CD14-positive monocyte (primary cell): ENCODE data around the gene MSH2. TPM values are rescaled to one million over a fixed set of nuclear protein-coding genes. Genes with fewer than 3 reads are reported as not detected.

ENCODE experiments used
- DNase-seq, 3 donors: peaks; one replicate each; pipeline ENCODE4 v3.0.0-alpha.2; 2011 to 2022
- H2AFZ ChIP-seq: 2 replicates; pipeline ENCODE4 v1.6.0; 2012; ENCODE audit warnings: mild to moderate bottlenecking, low read depth, low read length, inconsistent platforms; ENCODE audit not compliant: insufficient read depth, poor library complexity, severe bottlenecking
- H3K27ac ChIP-seq, 2 donors: 1 replicate in 1 of 2; 2 replicates in 1 of 2; pipeline ENCODE4 v1.5.1; 2012 to 2013; ENCODE audit warnings: low read length in 2 of 2, control low read depth in 1 of 2, inconsistent platforms in 1 of 2, low read depth in 1 of 2, mild to moderate bottlenecking in 1 of 2
- H3K27me3 ChIP-seq, 2 donors: one replicate each; pipeline versions ENCODE4 v1.6.0 to v1.6.1; 2011 to 2013; ENCODE audit warnings: low read length in 2 of 2; ENCODE audit not compliant: control insufficient read depth in 2 of 2, insufficient read depth in 2 of 2
- H3K36me3 ChIP-seq, 2 donors: replicated peaks in 1 of 2; 1 replicate in 1 of 2; 2 replicates in 1 of 2; pipeline versions ENCODE4 v1.5.1 to v1.6.1; 2012 to 2013; ENCODE audit warnings: low read length in 2 of 2, control low read depth in 1 of 2, inconsistent platforms in 1 of 2, mild to moderate bottlenecking in 1 of 2; ENCODE audit not compliant: insufficient read depth in 2 of 2, control insufficient read depth in 1 of 2
- H3K4me1 ChIP-seq, 2 donors: 1 replicate in 1 of 2; 2 replicates in 1 of 2; pipeline versions ENCODE4 v1.5.1 to v1.6.1; 2012 to 2013; ENCODE audit warnings: low read length in 2 of 2, control low read depth in 1 of 2, inconsistent platforms in 1 of 2, mild to moderate bottlenecking in 1 of 2, moderate library complexity in 1 of 2; ENCODE audit not compliant: insufficient read depth in 2 of 2, control insufficient read depth in 1 of 2
- H3K4me2 ChIP-seq: replicated peaks from 2 replicates; pipeline ENCODE3; 2012; ENCODE audit warnings: low read length, moderate library complexity, mild to moderate bottlenecking; ENCODE audit not compliant: poor library complexity, severe bottlenecking; ENCODE audit errors: extremely low read depth
- H3K4me3 ChIP-seq, 3 experiments: fragments of 200-600 bp in 1 of 3; sonication (generic) in 1 of 3; replicated peaks in 1 of 3; 1 replicate in 2 of 3; 2 replicates in 1 of 3; pipeline ENCODE4 v1.5.1; 2011 to 2013; ENCODE audit warnings: low read length in 3 of 3, mild to moderate bottlenecking in 3 of 3, control low read depth in 2 of 3, low read depth in 2 of 3, inconsistent platforms in 1 of 3, moderate library complexity in 1 of 3
- H3K79me2 ChIP-seq: 2 replicates; pipeline ENCODE4 v1.6.0; 2012; ENCODE audit warnings: mild to moderate bottlenecking, control low read depth, inconsistent platforms, low read length, moderate library complexity; ENCODE audit not compliant: insufficient read depth
- H3K9ac ChIP-seq: 2 replicates; pipeline ENCODE4 v1.6.0; 2017; ENCODE audit warnings: low read length, mild to moderate bottlenecking; ENCODE audit not compliant: insufficient read depth, poor library complexity, severe bottlenecking
- H3K9me3 ChIP-seq, 2 donors: replicated peaks in 1 of 2; 1 replicate in 1 of 2; 2 replicates in 1 of 2; pipeline versions ENCODE4 v1.5.1 to v1.6.1; 2012 to 2013; ENCODE audit warnings: low read length in 2 of 2, control low read depth in 1 of 2; ENCODE audit not compliant: control insufficient read depth in 1 of 2, insufficient read depth in 1 of 2
- H4K20me1 ChIP-seq: 2 replicates; pipeline ENCODE4 v1.6.0; 2012; ENCODE audit warnings: mild to moderate bottlenecking, low read length, control low read depth, moderate library complexity; ENCODE audit not compliant: insufficient read depth
- H3K27ac Mint-ChIP-seq, 7 donors: one replicate each; pipeline ENCODE4 v1.8.0; 2020; ENCODE audit warnings: mild to moderate bottlenecking in 7 of 7, mixed read lengths in 7 of 7, moderate library complexity in 6 of 7, inconsistent platforms in 2 of 7
- H3K27me3 Mint-ChIP-seq, 3 donors: one replicate each; pipeline ENCODE4 v1.8.0; 2021 to 2022; ENCODE audit warnings: low read depth in 3 of 3, mild to moderate bottlenecking in 3 of 3, mixed read lengths in 3 of 3, moderate library complexity in 3 of 3, inconsistent platforms in 1 of 3
- H3K36me3 Mint-ChIP-seq, 2 donors: one replicate each; pipeline ENCODE4 v1.8.0; 2020; ENCODE audit warnings: mixed read lengths in 2 of 2, inconsistent platforms in 1 of 2, mild to moderate bottlenecking in 1 of 2
- H3K4me1 Mint-ChIP-seq: one replicate; pipeline ENCODE4 v1.8.0; 2020; ENCODE audit warnings: mild to moderate bottlenecking, mixed read lengths
- H3K4me3 Mint-ChIP-seq, 2 donors: one replicate each; pipeline ENCODE4 v1.8.0; 2020; ENCODE audit warnings: mild to moderate bottlenecking in 2 of 2, mixed read lengths in 2 of 2, moderate library complexity in 1 of 2
- H3K9me3 Mint-ChIP-seq, 7 donors: one replicate each; pipeline ENCODE4 v1.8.0; 2020 to 2022; ENCODE audit warnings: mixed read lengths in 7 of 7, mild to moderate bottlenecking in 6 of 7, moderate library complexity in 6 of 7, inconsistent platforms in 2 of 7
- WGBS: methylation state at CpG from one replicate; pipeline ENCODE4 v1.1.5; 2013; ENCODE audit warnings: missing lambda C conversion rate; ENCODE audit not compliant: insufficient coverage; 5-methylcytosine and 5-hydroxymethylcytosine counted together
- intact Hi-C, 2 donors: fragments of 100-400 bp; cut with micrococcal nuclease; formaldehyde crosslinking; loops; one replicate each; pipeline versions ENCODE4 v1.15.0 to v1.15.1; 2023
- polyA plus RNA-seq, 3 donors: library from polyadenylated mRNA; depleted of rRNA in 1 of 3; unstranded in 2 of 3; stranded (reverse) in 1 of 3; fragments of 300-500 nt in 2 of 3; fragments of >200 nt in 1 of 3; fragmentation: Illumina TruSeq in 2 of 3; gene quantifications; 1 replicate in 2 of 3; 2 replicates in 1 of 3; pipeline ENCODE4 v1.2.3, GENCODE V29; 2012 to 2021
- TF ChIP-seq, protein P1 (sequence below): fragments of 200-600 bp; IDR thresholded peaks from one replicate; pipeline ENCODE4 v1.8.0; 2022; ENCODE audit warnings: antibody characterized with exemption, mild to moderate bottlenecking

Gene MSH2
- polyA plus RNA-seq, 3 donors: 1.5 to 2.8 (median 2.0) TPM

DNA sequence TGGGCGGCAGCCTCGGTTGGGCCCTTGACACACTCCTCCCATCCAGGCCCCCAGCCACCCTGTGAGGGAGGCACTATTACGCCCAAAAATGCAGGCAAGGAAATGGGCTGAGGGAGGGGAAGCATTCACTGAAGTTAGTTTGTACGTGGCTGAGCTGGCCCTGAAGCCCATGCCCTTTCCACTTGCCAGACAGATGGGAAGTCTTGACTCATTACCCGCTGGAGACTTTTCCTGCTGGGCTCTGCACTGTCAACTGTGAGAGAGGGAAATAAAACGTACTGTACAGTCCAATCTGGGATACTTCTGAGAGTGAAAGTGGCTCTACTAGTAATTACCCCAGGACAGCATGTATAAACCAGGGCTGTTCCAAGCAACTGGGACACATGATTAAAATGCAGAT, 125.9 kb downstream of the MSH2 start:
- 77% methylated on average over 3 of the region's 6 CpGs for WGBS
- no peaks in the 10 kb centered on the region for H3K4me1 Mint-ChIP-seq
- no peak overlapping the region for H3K4me3 Mint-ChIP-seq
- peaks cover 3 to 12% (median 4%) of the 10 kb centered on the region in 3 donors for H3K27me3 Mint-ChIP-seq
- Histone ChIP-seq H3K9me3 (no peaks in the 10 kb centered on the region), H4K20me1 (no peaks in the 10 kb centered on the region), H3K4me1 (no peaks in the 10 kb centered on the region), H3K27ac (no peak overlapping the region), H2AFZ (no peak overlapping the region), H3K4me3 (no peak overlapping the region), H3K36me3 (no peaks in the 10 kb centered on the region), H3K27me3 (no peaks in the 10 kb centered on the region), H3K4me2 (no peak overlapping the region), H3K9ac (no peak overlapping the region), H3K79me2 (no peaks in the 10 kb centered on the region)
- no peaks in the 10 kb centered on the region for H3K9me3 Mint-ChIP-seq
- H3K36me3 Mint-ChIP-seq: no peaks in the 10 kb centered on the region
- no peak overlapping the region for H3K27ac Mint-ChIP-seq
- TF ChIP-seq, protein P1, sequence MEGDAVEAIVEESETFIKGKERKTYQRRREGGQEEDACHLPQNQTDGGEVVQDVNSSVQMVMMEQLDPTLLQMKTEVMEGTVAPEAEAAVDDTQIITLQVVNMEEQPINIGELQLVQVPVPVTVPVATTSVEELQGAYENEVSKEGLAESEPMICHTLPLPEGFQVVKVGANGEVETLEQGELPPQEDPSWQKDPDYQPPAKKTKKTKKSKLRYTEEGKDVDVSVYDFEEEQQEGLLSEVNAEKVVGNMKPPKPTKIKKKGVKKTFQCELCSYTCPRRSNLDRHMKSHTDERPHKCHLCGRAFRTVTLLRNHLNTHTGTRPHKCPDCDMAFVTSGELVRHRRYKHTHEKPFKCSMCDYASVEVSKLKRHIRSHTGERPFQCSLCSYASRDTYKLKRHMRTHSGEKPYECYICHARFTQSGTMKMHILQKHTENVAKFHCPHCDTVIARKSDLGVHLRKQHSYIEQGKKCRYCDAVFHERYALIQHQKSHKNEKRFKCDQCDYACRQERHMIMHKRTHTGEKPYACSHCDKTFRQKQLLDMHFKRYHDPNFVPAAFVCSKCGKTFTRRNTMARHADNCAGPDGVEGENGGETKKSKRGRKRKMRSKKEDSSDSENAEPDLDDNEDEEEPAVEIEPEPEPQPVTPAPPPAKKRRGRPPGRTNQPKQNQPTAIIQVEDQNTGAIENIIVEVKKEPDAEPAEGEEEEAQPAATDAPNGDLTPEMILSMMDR: no peak
- intact Hi-C loops: no loop called here
- DNase-seq: no peak

DNA sequence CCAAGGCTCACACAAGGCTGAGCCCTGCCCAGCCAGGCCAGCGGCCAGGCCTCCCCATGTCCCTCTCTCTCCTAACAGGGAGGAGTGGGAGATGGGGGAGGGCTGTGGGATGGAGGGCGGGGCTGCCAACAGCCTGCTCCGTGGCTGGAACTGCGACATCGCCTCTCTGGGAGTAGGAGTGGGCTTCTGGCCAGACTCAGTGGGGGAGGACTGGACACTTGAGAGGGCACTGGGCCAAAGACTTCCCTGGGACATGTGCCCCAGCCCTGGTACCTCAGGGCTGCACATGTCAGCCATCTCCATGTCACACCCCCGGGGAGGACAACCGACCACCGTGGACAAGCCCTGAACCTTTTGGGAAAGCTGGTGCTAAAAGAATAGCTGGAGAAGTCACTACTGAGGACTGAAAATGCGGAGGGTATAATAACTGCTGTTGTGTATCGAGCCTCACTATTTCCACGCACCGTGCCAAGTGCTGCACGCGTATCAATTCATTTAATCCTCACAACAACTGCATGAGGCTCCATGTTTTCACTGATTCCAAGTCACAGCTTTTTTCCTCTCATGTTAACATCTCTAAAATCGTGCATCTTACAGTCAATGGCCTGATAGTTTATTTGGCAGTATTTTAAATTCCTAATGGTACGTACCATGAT, 127.3 kb downstream of the MSH2 start:
- TF ChIP-seq, protein P1: no peak
- H4K20me1 ChIP-seq: no peaks in the 10 kb centered on the region
- H3K4me1 ChIP-seq: no peaks in the 10 kb centered on the region
- Mint-ChIP-seq H3K9me3 (no peaks in the 10 kb centered on the region), H3K27ac (no peak overlapping the region), H3K4me3 (no peak overlapping the region), H3K27me3 (peaks cover 2 to 13% (median 3%) of the 10 kb centered on the region in 3 donors), H3K4me1 (no peaks in the 10 kb centered on the region), H3K36me3 (no peaks in the 10 kb centered on the region)
- no peaks in the 10 kb centered on the region for H3K36me3 ChIP-seq
- DNase-seq: no peak
- no peaks in the 10 kb centered on the region for H3K27me3 ChIP-seq
- H3K4me3 ChIP-seq: no peak overlapping the region
- H3K27ac ChIP-seq: no peak overlapping the region
- no peaks in the 10 kb centered on the region for H3K79me2 ChIP-seq
- no peak overlapping the region for H2AFZ ChIP-seq
- intact Hi-C loops: no loop called here
- no peak overlapping the region for H3K4me2 ChIP-seq
- WGBS: 94% methylated on average over 11 of the region's 16 CpGs
- H3K9ac ChIP-seq: no peak overlapping the region
- H3K9me3 ChIP-seq: no peaks in the 10 kb centered on the region
